Hepatocyte (in vitro differentiated cells): Measurements from ENCODE around the gene INPP5F. TPM values are rescaled to one million over a fixed set of nuclear protein-coding genes. Genes with fewer than 3 reads are reported as not detected.
"Not testable (repeated sequence)": the region's sequence is repeated elsewhere in the genome, so short reads cannot be mapped to it uniquely, and the experiment has no call there.

ENCODE experiments used
- DNase-seq: peaks from one replicate; pipeline ENCODE4 v3.0.0-alpha.2; 2016; ENCODE audit warnings: low spot score
- H2AFZ ChIP-seq: fragments of 200-600 bp; sonication (generic); 2 replicates; pipeline ENCODE4 v1.6.0; 2016; ENCODE audit warnings: antibody characterized with exemption, mild to moderate bottlenecking
- H3K27ac ChIP-seq: fragments of 200-600 bp; sonication (generic); 2 replicates; pipeline ENCODE4 v1.5.1; 2016; ENCODE audit warnings: mild to moderate bottlenecking
- H3K27me3 ChIP-seq: fragments of 200-600 bp; sonication (generic); 2 replicates; pipeline ENCODE4 v1.6.1; 2016
- H3K36me3 ChIP-seq: fragments of 200-600 bp; sonication (generic); replicated peaks from 2 replicates; pipeline ENCODE4 v1.5.1; 2016; ENCODE audit warnings: low read depth; ENCODE audit not compliant: insufficient read depth
- H3K4me1 ChIP-seq: fragments of 200-600 bp; sonication (generic); 2 replicates; pipeline ENCODE4 v1.5.1; 2016; ENCODE audit warnings: mild to moderate bottlenecking, moderate library complexity; ENCODE audit not compliant: insufficient read depth
- H3K4me2 ChIP-seq: fragments of 200-600 bp; sonication (generic); 2 replicates; pipeline ENCODE4 v1.6.0; 2016
- H3K4me3 ChIP-seq: fragments of 200-600 bp; sonication (generic); 2 replicates; pipeline ENCODE4 v1.5.1; 2016; ENCODE audit warnings: mild to moderate bottlenecking
- H3K79me2 ChIP-seq: fragments of 200-600 bp; sonication (generic); 2 replicates; pipeline ENCODE4 v1.6.0; 2017; ENCODE audit warnings: mild to moderate bottlenecking
- H3K9me2 ChIP-seq: fragments of 200-600 bp; sonication (generic); replicated peaks from 2 replicates; pipeline ENCODE4 v1.6.0; 2017; ENCODE audit warnings: mild to moderate bottlenecking; ENCODE audit not compliant: insufficient read depth
- H3K9me3 ChIP-seq: fragments of 200-600 bp; sonication (generic); 2 replicates; pipeline ENCODE4 v1.5.1; 2016; ENCODE audit warnings: low read depth, mild to moderate bottlenecking
- H4K20me1 ChIP-seq: fragments of 200-600 bp; sonication (generic); 2 replicates; pipeline ENCODE4 v1.6.0; 2016; ENCODE audit warnings: mild to moderate bottlenecking; ENCODE audit not compliant: insufficient read depth, poor library complexity, severe bottlenecking
- EZH2 ChIP-seq: fragments of 200-600 bp; sonication (generic); IDR thresholded peaks from 2 replicates; pipeline ENCODE4 v1.6.1; 2016; ENCODE audit warnings: antibody characterized with exemption, mild to moderate bottlenecking, borderline replicate concordance
- EZH2phosphoT487 ChIP-seq: fragments of 200-600 bp; sonication (generic); IDR thresholded peaks from one replicate; pipeline ENCODE4 v1.6.1; 2018; ENCODE audit warnings: antibody characterized with exemption, mild to moderate bottlenecking, low read depth, moderate library complexity; ENCODE audit not compliant: unreplicated experiment, severe bottlenecking
- WGBS: methylation state at CpG from one replicate; pipeline ENCODE4 v1.1.6; 2016; ENCODE audit warnings: low lambda C conversion rate; ENCODE audit errors: missing lambda C conversion rate; 5-methylcytosine and 5-hydroxymethylcytosine counted together
- polyA plus RNA-seq: library from polyadenylated mRNA; unstranded; fragments of >200 nt; fragmentation: Nextera tagmentation; extraction: Ambion mirVana; gene quantifications from 2 replicates; pipeline ENCODE4 v1.2.1, GENCODE V29; 2016
- total RNA-seq: library from RNA; depleted of rRNA; stranded (reverse); fragments of >200 nt; gene quantifications from 2 replicates; pipeline ENCODE4 v1.2.3, GENCODE V29; 2014
- TF ChIP-seq, protein P1 (sequence below): fragments of 200-600 bp; sonication (generic); IDR thresholded peaks from 2 replicates; pipeline ENCODE4 v1.5.1; 2016; ENCODE audit warnings: antibody characterized with exemption, mild to moderate bottlenecking; ENCODE audit not compliant: poor library complexity

INPP5F gene
- total and polyA plus RNA-seq, 2 experiments from 2014 or later, result 9.9 to 44.4 TPM

GRCh38 chr10:119769886-119770285 lies 44.0 kb downstream of the INPP5F start:
- WGBS, result 63% methylated on average over 2 of the region's 2 CpGs
- Histone ChIP-seq H2AFZ (no peak overlapping the region), H3K9me2 (no peaks in the 10 kb centered on the region), H3K4me1 (peaks cover 8% of the 10 kb centered on the region), H3K27me3 (no peaks in the 10 kb centered on the region), H3K4me2 (no peak overlapping the region), H3K36me3 (no peaks in the 10 kb centered on the region), H4K20me1 (no peaks in the 10 kb centered on the region), H3K9me3 (no peaks in the 10 kb centered on the region), H3K4me3 (no peak overlapping the region), H3K27ac (no peak overlapping the region), H3K79me2 (peaks cover 9% of the 10 kb centered on the region)
- TF ChIP-seq, protein P1, sequence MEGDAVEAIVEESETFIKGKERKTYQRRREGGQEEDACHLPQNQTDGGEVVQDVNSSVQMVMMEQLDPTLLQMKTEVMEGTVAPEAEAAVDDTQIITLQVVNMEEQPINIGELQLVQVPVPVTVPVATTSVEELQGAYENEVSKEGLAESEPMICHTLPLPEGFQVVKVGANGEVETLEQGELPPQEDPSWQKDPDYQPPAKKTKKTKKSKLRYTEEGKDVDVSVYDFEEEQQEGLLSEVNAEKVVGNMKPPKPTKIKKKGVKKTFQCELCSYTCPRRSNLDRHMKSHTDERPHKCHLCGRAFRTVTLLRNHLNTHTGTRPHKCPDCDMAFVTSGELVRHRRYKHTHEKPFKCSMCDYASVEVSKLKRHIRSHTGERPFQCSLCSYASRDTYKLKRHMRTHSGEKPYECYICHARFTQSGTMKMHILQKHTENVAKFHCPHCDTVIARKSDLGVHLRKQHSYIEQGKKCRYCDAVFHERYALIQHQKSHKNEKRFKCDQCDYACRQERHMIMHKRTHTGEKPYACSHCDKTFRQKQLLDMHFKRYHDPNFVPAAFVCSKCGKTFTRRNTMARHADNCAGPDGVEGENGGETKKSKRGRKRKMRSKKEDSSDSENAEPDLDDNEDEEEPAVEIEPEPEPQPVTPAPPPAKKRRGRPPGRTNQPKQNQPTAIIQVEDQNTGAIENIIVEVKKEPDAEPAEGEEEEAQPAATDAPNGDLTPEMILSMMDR, result no peak
- no peak for TF ChIP-seq EZH2
- TF ChIP-seq EZH2phosphoT487, result no peak
- DNase-seq, result no peak

DNA sequence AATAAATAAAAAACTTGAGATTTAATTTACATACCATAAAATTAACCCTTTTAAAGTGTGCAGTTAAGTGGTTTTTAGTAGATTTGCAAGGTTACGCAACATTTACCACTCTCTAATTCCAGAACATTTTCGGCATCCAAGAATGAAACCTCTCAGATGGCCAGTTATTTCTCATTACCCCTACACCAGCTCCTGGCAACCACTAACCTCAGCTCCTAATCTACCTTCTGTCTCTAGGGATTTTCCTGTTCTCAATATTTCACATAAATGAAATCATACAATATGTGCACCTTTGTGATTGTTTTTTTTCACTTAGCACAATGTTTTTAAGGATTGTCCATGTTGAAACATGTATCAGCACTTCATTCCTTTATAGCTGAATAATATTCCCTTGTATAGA lies 45.1 kb downstream of the INPP5F start:
- Histone ChIP-seq H3K9me2 (no peaks in the 10 kb centered on the region), H3K4me1 (peaks cover 8% of the 10 kb centered on the region), H4K20me1 (no peaks in the 10 kb centered on the region), H3K27ac (no peak overlapping the region), H3K36me3 (no peaks in the 10 kb centered on the region), H3K79me2 (peaks cover 9% of the 10 kb centered on the region), H3K27me3 (no peaks in the 10 kb centered on the region), H3K9me3 (no peaks in the 10 kb centered on the region), H3K4me2 (no peak overlapping the region), H3K4me3 (no peak overlapping the region), H2AFZ (no peak overlapping the region)
- no peak for DNase-seq
- 86% methylated on average over 2 of the region's 2 CpGs for WGBS
- TF ChIP-seq EZH2phosphoT487 (no peak), EZH2 (no peak)
- TF ChIP-seq, protein P1, result no peak

DNA sequence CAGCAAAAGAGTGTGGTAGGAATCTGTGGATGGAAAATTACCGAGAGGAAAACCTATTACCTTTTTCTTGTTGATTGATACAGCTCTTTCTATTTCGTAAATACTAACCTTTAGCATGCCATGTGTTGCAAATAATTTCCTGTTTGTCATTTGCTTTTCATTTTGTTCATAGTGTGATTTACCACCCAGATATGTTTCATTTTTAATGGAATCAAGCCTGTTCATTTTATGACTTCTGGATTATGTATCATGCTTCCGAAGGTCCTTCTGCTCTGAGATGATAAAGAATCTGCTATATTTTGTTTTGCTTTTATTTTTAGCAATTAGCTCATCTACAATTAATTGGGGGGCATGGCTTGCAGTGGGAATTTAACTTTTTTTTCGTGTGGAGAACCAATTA lies 46.5 kb downstream of the INPP5F start:
- H3K4me2 ChIP-seq, result no peak overlapping the region
- no peaks in the 10 kb centered on the region for H3K9me3 ChIP-seq
- no peak overlapping the region for H2AFZ ChIP-seq
- peaks cover 8% of the 10 kb centered on the region for H3K4me1 ChIP-seq
- H3K79me2 ChIP-seq, result peaks cover 9% of the 10 kb centered on the region
- no peak overlapping the region for H3K27ac ChIP-seq
- H3K9me2 ChIP-seq, result no peaks in the 10 kb centered on the region
- 90% methylated on average over 4 of the region's 4 CpGs for WGBS
- TF ChIP-seq EZH2phosphoT487 (no peak), EZH2 (no peak)
- TF ChIP-seq, protein P1, result no peak
- no peaks in the 10 kb centered on the region for H4K20me1 ChIP-seq
- no peak overlapping the region for H3K4me3 ChIP-seq
- no peaks in the 10 kb centered on the region for H3K27me3 ChIP-seq
- no peak for DNase-seq
- no peaks in the 10 kb centered on the region for H3K36me3 ChIP-seq

DNA sequence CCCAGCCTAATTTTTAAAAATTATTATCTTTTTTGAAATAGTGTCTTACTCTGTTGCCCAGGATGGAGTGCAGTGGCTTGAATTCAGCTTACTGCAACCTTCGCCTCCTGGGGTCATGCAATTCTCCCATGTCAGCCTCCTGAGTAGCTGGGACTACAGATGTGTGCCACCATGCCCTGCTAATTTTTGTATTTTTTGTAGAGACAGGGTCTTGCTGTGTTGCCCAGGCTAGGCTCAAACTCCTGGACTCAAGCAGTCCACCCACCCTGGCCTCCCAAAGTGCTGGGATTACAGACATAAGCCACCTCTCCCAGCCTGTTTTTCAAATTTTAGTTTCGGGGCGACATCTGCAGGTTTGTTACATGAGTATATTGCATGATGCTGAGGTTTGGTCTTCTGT lies 47.2 kb downstream of the INPP5F start:
- H2AFZ ChIP-seq, H3K4me1 ChIP-seq, H3K27me3 ChIP-seq, H3K4me3 ChIP-seq, H3K36me3 ChIP-seq, H3K27ac ChIP-seq, H3K9me2 ChIP-seq, H4K20me1 ChIP-seq, DNase-seq, H3K4me2 ChIP-seq, H3K9me3 ChIP-seq, H3K79me2 ChIP-seq: not testable (repeated sequence)
- WGBS, result 100% methylated on average over 3 of the region's 3 CpGs
